H9 (cell line): ENCODE results near the gene NRP2. TPM values are rescaled to one million over a fixed set of nuclear protein-coding genes. Genes with fewer than 3 reads are reported as not detected.

ENCODE experiments used
- DNase-seq: peaks from one replicate; pipeline ENCODE4 v3.0.0-alpha.2; 2017
- H2AFZ ChIP-seq: one replicate; pipeline ENCODE4 v1.6.1; 2013; ENCODE audit warnings: mild to moderate bottlenecking, low read length, control low read depth, moderate library complexity
- H2AK5ac ChIP-seq: 2 replicates; pipeline ENCODE4 v1.6.1; 2013; ENCODE audit warnings: low read length, control low read depth, mixed read lengths; ENCODE audit not compliant: insufficient read length
- H2BK120ac ChIP-seq: one replicate; pipeline ENCODE4 v1.6.1; 2013; ENCODE audit warnings: low read depth, mild to moderate bottlenecking, low read length, control low read depth, inconsistent platforms; ENCODE audit not compliant: poor library complexity, severe bottlenecking
- H2BK12ac ChIP-seq: 2 replicates; pipeline ENCODE4 v1.6.1; 2013; ENCODE audit warnings: low read length, control low read depth, mixed read lengths, low read depth; ENCODE audit not compliant: insufficient read length
- H2BK15ac ChIP-seq: 2 replicates; pipeline ENCODE4 v1.6.1; 2013; ENCODE audit warnings: low read depth, low read length, control low read depth
- H2BK20ac ChIP-seq: one replicate; pipeline ENCODE4 v1.6.1; 2013; ENCODE audit warnings: low read depth, mild to moderate bottlenecking, low read length, control low read depth, inconsistent platforms; ENCODE audit not compliant: poor library complexity, severe bottlenecking
- H2BK5ac ChIP-seq: 2 replicates; pipeline ENCODE4 v1.6.1; 2013; ENCODE audit warnings: low read length, control low read depth, mixed read lengths; ENCODE audit not compliant: insufficient read length
- H3K14ac ChIP-seq: 2 replicates; pipeline ENCODE4 v1.6.1; 2013; ENCODE audit warnings: low read length, control low read depth; ENCODE audit not compliant: insufficient read depth
- H3K18ac ChIP-seq: 2 replicates; pipeline ENCODE4 v1.6.1; 2013; ENCODE audit warnings: low read depth, mild to moderate bottlenecking, mixed read lengths, low read length, control low read depth; ENCODE audit not compliant: insufficient read length
- H3K23ac ChIP-seq: 2 replicates; pipeline ENCODE4 v1.6.1; 2013; ENCODE audit warnings: low read length, control low read depth, mixed read lengths, low read depth; ENCODE audit not compliant: insufficient read length
- H3K23me2 ChIP-seq: 2 replicates; pipeline ENCODE4 v1.6.1; 2013; ENCODE audit warnings: low read depth, mild to moderate bottlenecking, mixed read lengths, low read length, control low read depth; ENCODE audit not compliant: insufficient read length, poor library complexity, severe bottlenecking
- H3K27ac ChIP-seq: 2 replicates; pipeline ENCODE4 v1.5.1; 2013; ENCODE audit warnings: low read length, control low read depth, mixed read lengths, low read depth; ENCODE audit not compliant: insufficient read length
- H3K27me3 ChIP-seq: 2 replicates; pipeline ENCODE4 v1.6.1; 2013; ENCODE audit warnings: low read length, control low read depth, inconsistent platforms; ENCODE audit not compliant: insufficient read depth
- H3K4ac ChIP-seq: 2 replicates; pipeline ENCODE4 v1.6.1; 2013; ENCODE audit warnings: low read depth, mild to moderate bottlenecking, control low read depth, inconsistent platforms, low read length, moderate library complexity
- H3K4me1 ChIP-seq: 2 replicates; pipeline ENCODE4 v1.6.1; 2013; ENCODE audit warnings: low read length, control low read depth, inconsistent platforms; ENCODE audit not compliant: insufficient read depth
- H3K4me2 ChIP-seq: 2 replicates; pipeline ENCODE4 v1.6.1; 2013; ENCODE audit warnings: low read length, control low read depth, mixed read lengths; ENCODE audit not compliant: insufficient read length, insufficient read depth
- H3K56ac ChIP-seq: 2 replicates; pipeline ENCODE4 v1.6.1; 2013; ENCODE audit warnings: low read depth, mild to moderate bottlenecking, mixed read lengths, low read length, control low read depth; ENCODE audit not compliant: insufficient read length
- H3K79me1 ChIP-seq: 2 replicates; pipeline ENCODE4 v1.6.1; 2013; ENCODE audit warnings: low read depth, mild to moderate bottlenecking, moderate library complexity, low read length, control low read depth, inconsistent platforms; ENCODE audit not compliant: insufficient read depth, poor library complexity, severe bottlenecking
- H3K79me2 ChIP-seq: 2 replicates; pipeline ENCODE4 v1.6.1; 2013; ENCODE audit warnings: low read length, control low read depth, inconsistent platforms; ENCODE audit not compliant: insufficient read depth
- H3K9ac ChIP-seq: 2 replicates; pipeline ENCODE4 v1.6.1; 2013; ENCODE audit warnings: low read length, control low read depth, mixed read lengths; ENCODE audit not compliant: insufficient read length; ENCODE audit errors: extremely low read depth
- H3K9me3 ChIP-seq: one replicate; pipeline ENCODE4 v1.6.1; 2013; ENCODE audit warnings: low read depth, low read length, inconsistent platforms; ENCODE audit not compliant: control insufficient read depth
- H3T11ph ChIP-seq: one replicate; pipeline ENCODE4 v1.6.1; 2013; ENCODE audit warnings: mild to moderate bottlenecking, low read length, control low read depth, inconsistent platforms
- H4K20me1 ChIP-seq: one replicate; pipeline ENCODE4 v1.6.1; 2013; ENCODE audit not compliant: control insufficient read depth, insufficient read length, insufficient read depth
- H4K5ac ChIP-seq: 2 replicates; pipeline ENCODE4 v1.6.1; 2013; ENCODE audit warnings: low read depth, mild to moderate bottlenecking, mixed read lengths, low read length, control low read depth; ENCODE audit not compliant: insufficient read length
- H4K8ac ChIP-seq: replicated peaks from 2 replicates; pipeline ENCODE4 v1.6.1; 2013; ENCODE audit warnings: low read length, control low read depth, mixed read lengths, low read depth; ENCODE audit not compliant: insufficient read length
- H4K91ac ChIP-seq: 2 replicates; pipeline ENCODE4 v1.6.1; 2013; ENCODE audit warnings: low read depth, mild to moderate bottlenecking, moderate library complexity, mixed read lengths, low read length, control low read depth; ENCODE audit not compliant: insufficient read length
- H3K27ac Mint-ChIP-seq, 3 experiments: 2 replicates in 2 of 3; 3 replicates in 1 of 3; pipeline ENCODE4 v1.8.0; 2020 to 2021; ENCODE audit warnings: mixed read lengths in 3 of 3, mild to moderate bottlenecking in 1 of 3, moderate library complexity in 1 of 3
- H3K27me3 Mint-ChIP-seq: 2 replicates; pipeline ENCODE4 v1.8.0; 2021; ENCODE audit warnings: low read depth, mild to moderate bottlenecking, moderate library complexity, mixed read lengths
- H3K36me3 Mint-ChIP-seq, 3 experiments: 2 replicates in 2 of 3; 3 replicates in 1 of 3; pipeline ENCODE4 v1.8.0; 2020 to 2021; ENCODE audit warnings: low read depth in 3 of 3, mixed read lengths in 3 of 3; ENCODE audit not compliant: insufficient read depth in 1 of 3
- H3K4me1 Mint-ChIP-seq, 2 experiments: 2 replicates each; pipeline ENCODE4 v1.8.0; 2020; ENCODE audit warnings: mixed read lengths in 2 of 2
- H3K4me3 Mint-ChIP-seq, 2 experiments: 2 replicates in 1 of 2; 3 replicates in 1 of 2; pipeline ENCODE4 v1.8.0; 2020 to 2021; ENCODE audit warnings: mild to moderate bottlenecking in 2 of 2, mixed read lengths in 2 of 2, moderate library complexity in 1 of 2
- H3K9me3 Mint-ChIP-seq, 2 experiments: 2 replicates in 1 of 2; 3 replicates in 1 of 2; pipeline ENCODE4 v1.8.0; 2020; ENCODE audit warnings: mild to moderate bottlenecking in 2 of 2, mixed read lengths in 2 of 2, moderate library complexity in 1 of 2
- CTCF ChIP-seq: fragments of 200-600 bp; sonication (generic); conservative IDR thresholded peaks from 3 replicates; pipeline ENCODE4 v1.8.0; 2021; ENCODE audit warnings: antibody characterized with exemption, mild to moderate bottlenecking
- WGBS: extraction: QIAGEN DNeasy Blood & Tissue Kit; methylation state at CpG from one replicate; pipeline ENCODE4 v1.1.7; 2013; ENCODE audit warnings: missing lambda C conversion rate, low lambda C conversion rate, mixed read lengths; ENCODE audit not compliant: insufficient read length; ENCODE audit errors: extremely low coverage; 5-methylcytosine and 5-hydroxymethylcytosine counted together
- total RNA-seq: library from RNA; stranded (reverse); gene quantifications from 2 replicates; pipeline ENCODE4 v1.2.1, GENCODE V29; 2021

Gene NRP2
- total RNA-seq, 1 experiment from 2014 or later, result 19.7 TPM

GRCh38 chr2:205699515-205700289 lies 17.4 kb downstream of the NRP2 start:
- Mint-ChIP-seq H3K27ac (peak overlapping the region; percentile 51 to 95 (median 61); a peak in 5 of 7 replicates), H3K36me3 (peaks cover 6 to 17% (median 6%) of the 10 kb centered on the region in 3 experiments; a peak in 5 of 7 replicates), H3K4me3 (no peak overlapping the region; a peak in 1 of 5 replicates), H3K27me3 (no peaks in the 10 kb centered on the region), H3K4me1 (peaks cover 89% of the 10 kb centered on the region in 2 experiments), H3K9me3 (no peaks in the 10 kb centered on the region; a peak in 1 of 5 replicates)
- H4K20me1 ChIP-seq, result no peaks in the 10 kb centered on the region
- no peak overlapping the region for H2BK5ac ChIP-seq
- no CpG with 5 or more reads among the region's 4 CpGs for WGBS
- H2BK120ac ChIP-seq, result no peak overlapping the region
- H3K79me2 ChIP-seq, result no peaks in the 10 kb centered on the region
- no peak overlapping the region for H3K23ac ChIP-seq
- H2AFZ ChIP-seq, result no peak overlapping the region
- peaks cover 31% of the 10 kb centered on the region for H3K4me1 ChIP-seq
- no peaks in the 10 kb centered on the region for H3K79me1 ChIP-seq
- H4K8ac ChIP-seq, result no peak overlapping the region
- H2BK12ac ChIP-seq, result peak overlapping the region; percentile 2
- no peak overlapping the region for H3K14ac ChIP-seq
- no peak overlapping the region for H3K56ac ChIP-seq
- H3K23me2 ChIP-seq, result no peaks in the 10 kb centered on the region
- no peak overlapping the region for H3K4ac ChIP-seq
- H3K4me2 ChIP-seq, result no peak overlapping the region
- no peak overlapping the region for H3K9ac ChIP-seq
- no peak overlapping the region for H3K18ac ChIP-seq
- TF ChIP-seq CTCF, result no peak
- no peak overlapping the region for H4K5ac ChIP-seq
- no peak overlapping the region for H2AK5ac ChIP-seq
- H3T11ph ChIP-seq, result no peak overlapping the region
- no peak overlapping the region for H2BK15ac ChIP-seq
- H3K27ac ChIP-seq, result peak overlapping the region; percentile 44
- H4K91ac ChIP-seq, result no peak overlapping the region
- no peaks in the 10 kb centered on the region for H3K9me3 ChIP-seq
- no peak for DNase-seq
- H3K27me3 ChIP-seq, result no peaks in the 10 kb centered on the region
- no peak overlapping the region for H2BK20ac ChIP-seq
